Ishikawa (cell line): ENCODE data around the gene SPRTN.

Source experiments
- CEBPB ChIP-seq: IDR thresholded peaks from 2 replicates; pipeline ENCODE4 v1.6.1; 2012
- TAF1 ChIP-seq: IDR thresholded peaks from 2 replicates; pipeline ENCODE4 v1.6.1; 2012; ENCODE audit warnings: low read depth, mild to moderate bottlenecking

GRCh38 chr1:231335663-231336602, 2.2 kb upstream of the SPRTN start:
- TF ChIP-seq CEBPB (no peak), TAF1 (no peak)
